Caco-2 (cell line): ENCODE measurements around the gene MED20. TPM values are rescaled to one million over a fixed set of nuclear protein-coding genes. Genes with fewer than 3 reads are reported as not detected.

Source experiments
- BruUV-seq: library from RNA; stranded (reverse); fragments of 400-500 nt; replicated peaks from 2 replicates; lab custom pipeline; 2021; lab: Mats Ljungman, UMichigan
- CTCF ChIA-PET: fragments of 300-600 bp; sonication (Branson Sonifier 250); formaldehyde crosslinking; loops from one replicate; lab custom pipeline; 2022; ENCODE audit warnings: antibody characterized with exemption; lab: Charles Lee
- POLR2A ChIA-PET: fragments of 300-600 bp; sonication (Branson Sonifier 250); formaldehyde crosslinking; loops from one replicate; lab custom pipeline; 2022; ENCODE audit warnings: antibody characterized with exemption; lab: Charles Lee
- DNase-seq, 2 experiments: peaks; one replicate each; pipeline versions ENCODE4 v3.0.0 to v3.0.0-alpha.2; 2020 to 2022
- H3K27me3 ChIP-seq: replicated peaks from 2 replicates; pipeline ENCODE4 v1.6.0; 2011; ENCODE audit warnings: low read length; ENCODE audit not compliant: control insufficient read depth, insufficient read depth
- H3K36me3 ChIP-seq: 2 replicates; pipeline ENCODE4 v1.5.1; 2011; ENCODE audit warnings: low read length; ENCODE audit not compliant: control insufficient read depth, insufficient read depth
- H3K4me1 ChIP-seq: fragments of 250-450 bp; sonication (Bioruptor Pico); 2 replicates; pipeline ENCODE4 v1.5.1; 2020; ENCODE audit warnings: mild to moderate bottlenecking
- H3K4me3 ChIP-seq: 2 replicates; pipeline ENCODE4 v1.5.1; 2011; ENCODE audit warnings: low read depth, mild to moderate bottlenecking, control low read depth, low read length
- H3K9me3 ChIP-seq: fragments of 250-450 bp; sonication (Bioruptor Pico); 2 replicates; pipeline ENCODE4 v1.5.1; 2020; ENCODE audit warnings: mild to moderate bottlenecking, moderate library complexity
- H3K27ac Mint-ChIP-seq: one replicate; pipeline ENCODE4 v1.8.0; 2022; ENCODE audit warnings: mixed read lengths; ENCODE audit not compliant: unreplicated experiment
- H3K27me3 Mint-ChIP-seq: one replicate; pipeline ENCODE4 v1.8.0; 2022; ENCODE audit warnings: mixed read lengths; ENCODE audit not compliant: insufficient read depth, unreplicated experiment
- H3K36me3 Mint-ChIP-seq: one replicate; pipeline ENCODE4 v1.8.0; 2022; ENCODE audit warnings: mild to moderate bottlenecking, mixed read lengths; ENCODE audit not compliant: insufficient read depth, unreplicated experiment
- H3K4me1 Mint-ChIP-seq: one replicate; pipeline ENCODE4 v1.8.0; 2022; ENCODE audit warnings: low read depth, mixed read lengths; ENCODE audit not compliant: unreplicated experiment
- H3K4me3 Mint-ChIP-seq: one replicate; pipeline ENCODE4 v1.8.0; 2022; ENCODE audit warnings: mild to moderate bottlenecking, moderate library complexity, mixed read lengths; ENCODE audit not compliant: unreplicated experiment
- H3K9me3 Mint-ChIP-seq: one replicate; pipeline ENCODE4 v1.8.0; 2022; ENCODE audit warnings: mixed read lengths; ENCODE audit not compliant: unreplicated experiment
- CTCF ChIP-seq, 2 experiments: fragments of 200-600 bp in 1 of 2; IDR thresholded peaks; 1 replicate in 1 of 2; 2 replicates in 1 of 2; pipeline versions ENCODE4 v1.5.1 to v1.8.0; 2011 to 2022; ENCODE audit warnings: antibody characterized with exemption in 1 of 2, control low read depth in 1 of 2, inconsistent platforms in 1 of 2, low read depth in 1 of 2, low read length in 1 of 2, mild to moderate bottlenecking in 1 of 2, moderate library complexity in 1 of 2; ENCODE audit not compliant: insufficient read depth in 1 of 2, severe bottlenecking in 1 of 2, unreplicated experiment in 1 of 2
- intact Hi-C: fragments of 100-400 bp; cut with micrococcal nuclease; formaldehyde crosslinking; loops from one replicate; pipeline ENCODE4 v1.10.0; 2022; ENCODE audit not compliant: unreplicated experiment
- total RNA-seq: library from RNA; stranded (reverse); gene quantifications from 2 replicates; pipeline ENCODE4 v1.2.3, GENCODE V29; 2022

MED20 gene
- total RNA-seq, 1 experiment from 2014 or later = 43.7 TPM

- intact Hi-C loops = loop anchor here (1.0 kb wide), 3 partner anchors 11 to 49 kb away; partner anchors contain the start of genes BYSL and MED20
- no peaks in the 10 kb centered on the region for H3K9me3 Mint-ChIP-seq
- BruUV-seq = no TSS peak
- peak; percentile 89 to 96 for DNase-seq
- TF ChIP-seq CTCF (IDR thresholded peaks at IDR 0.05; ENCODE audit: insufficient read depth in 1 of 2, low read depth in 1 of 2, low read length in 1 of 2, severe bottlenecking in 1 of 2, unreplicated experiment in 1 of 2) = no peak
- ChIA-PET CTCF (interaction anchor here (0.5 to 3.0 kb wide), 11 partner anchors 11 to 304 kb away, joined by 3 to 23 read pairs (median 4); partner anchors contain the start of genes BYSL, MED20 and TOMM6), POLR2A (interaction anchor here (0.5 to 1.9 kb wide), 7 partner anchors 8 to 247 kb away, joined by 3 to 17 read pairs (median 5); partner anchors contain the start of genes BYSL, C6orf132 and MED20)
- no peaks in the 10 kb centered on the region for H3K36me3 Mint-ChIP-seq
- no peak within 1 kb of the TSS for H3K4me3 Mint-ChIP-seq
- H3K27me3 Mint-ChIP-seq = no peaks in the 10 kb centered on the region
- H3K4me1 Mint-ChIP-seq = peaks cover 7% of the 10 kb centered on the region
- Histone ChIP-seq H3K36me3 (no peaks in the 10 kb centered on the region), H3K4me1 (peaks cover 22% of the 10 kb centered on the region), H3K27me3 (no peaks in the 10 kb centered on the region), H3K9me3 (no peaks in the 10 kb centered on the region), H3K4me3 (peak within 1 kb of the TSS; percentile 52)
- no peak within 1 kb of the TSS for H3K27ac Mint-ChIP-seq
These were observed 25.4 kb downstream of the MED20 start, which contains the start of gene USP49 for GRCh38 chr6:41895300-41896233. Gene USP49, minus strand, starts transcription at chr6:41895375. Its CDS starts 88,392 bp downstream, at chr6:41806983.

DNA sequence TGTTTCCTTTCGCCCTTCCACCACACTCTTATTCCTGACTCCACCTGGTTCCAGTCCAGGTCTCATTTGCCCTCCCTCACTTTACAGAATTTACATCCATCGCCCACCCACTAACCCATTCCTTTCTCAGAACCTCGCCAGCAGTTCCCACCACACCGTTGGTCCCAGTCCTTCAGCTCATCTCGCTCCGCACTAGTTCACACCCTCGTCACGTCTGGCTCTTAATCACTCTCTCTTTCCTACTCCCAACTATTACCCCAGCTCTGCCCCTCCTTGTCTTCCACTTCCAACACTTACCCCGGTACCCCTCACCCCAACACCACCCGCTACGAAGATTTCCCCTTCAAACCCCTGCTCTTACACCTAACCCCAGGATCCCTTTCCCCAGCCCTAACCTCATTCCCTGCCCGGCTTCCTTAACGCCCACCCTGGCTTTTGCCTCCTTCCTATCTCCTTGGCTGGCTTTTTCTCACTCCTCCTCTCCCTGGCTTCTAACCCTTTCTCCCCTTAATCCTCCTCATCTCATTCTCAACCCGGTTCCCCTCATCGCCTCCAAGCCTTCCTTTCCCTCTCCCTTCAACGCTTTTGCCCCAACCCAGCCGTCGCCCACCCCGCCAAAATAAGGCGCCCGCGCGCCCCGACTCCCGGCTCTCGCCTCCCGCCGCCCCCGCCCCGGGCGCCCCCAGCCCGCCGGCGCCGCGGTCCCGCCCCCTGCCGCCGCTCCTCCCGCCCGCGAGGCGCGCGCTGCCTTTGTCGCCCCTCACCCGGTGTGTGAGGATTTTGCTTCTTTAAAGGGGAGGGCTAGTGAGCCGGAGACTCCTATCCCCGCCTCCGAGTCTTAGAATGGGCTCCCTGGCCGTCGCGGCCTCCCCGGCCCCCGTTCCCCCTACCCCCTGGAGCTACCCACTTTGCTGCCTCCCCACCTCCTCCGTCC is 26.3 kb downstream of the MED20 start:
- no peaks in the 10 kb centered on the region for H3K9me3 ChIP-seq
- Mint-ChIP-seq H3K27me3 (no peaks in the 10 kb centered on the region), H3K36me3 (no peaks in the 10 kb centered on the region), H3K9me3 (no peaks in the 10 kb centered on the region), H3K4me3 (no peak overlapping the region), H3K27ac (no peak overlapping the region), H3K4me1 (peaks cover 7% of the 10 kb centered on the region)
- intact Hi-C loops = loop anchor here (1.0 kb wide), 3 partner anchors 12 to 48 kb away; partner anchors contain the start of genes BYSL and MED20
- BruUV-seq = no TSS peak
- H3K27me3 ChIP-seq = no peaks in the 10 kb centered on the region
- H3K4me3 ChIP-seq = peak overlapping the region; percentile 52
- H3K4me1 ChIP-seq = peaks cover 22% of the 10 kb centered on the region
- peak in 1 of 2 experiments; percentile 5 for DNase-seq
- POLR2A ChIA-PET = interaction anchor here (0.6 to 1.9 kb wide), 4 partner anchors 7 to 248 kb away, joined by 3 to 17 read pairs (median 10); partner anchors contain the start of genes BYSL, C6orf132 and MED20
- CTCF ChIA-PET = interaction anchor here (0.5 to 3.0 kb wide), 9 partner anchors 12 to 155 kb away, joined by 3 to 23 read pairs (median 4); partner anchors contain the start of genes BYSL, MED20 and TOMM6
- no peaks in the 10 kb centered on the region for H3K36me3 ChIP-seq
- no peak for TF ChIP-seq CTCF (IDR thresholded peaks at IDR 0.05; ENCODE audit: insufficient read depth in 1 of 2, low read depth in 1 of 2, low read length in 1 of 2, severe bottlenecking in 1 of 2, unreplicated experiment in 1 of 2)
